ENCODE results near the gene HES3.
"Not testable (repeated sequence)": the region's sequence is repeated elsewhere in the genome, so short reads cannot be mapped to it uniquely, and the experiment has no call there.

Gene HES3

DNA sequence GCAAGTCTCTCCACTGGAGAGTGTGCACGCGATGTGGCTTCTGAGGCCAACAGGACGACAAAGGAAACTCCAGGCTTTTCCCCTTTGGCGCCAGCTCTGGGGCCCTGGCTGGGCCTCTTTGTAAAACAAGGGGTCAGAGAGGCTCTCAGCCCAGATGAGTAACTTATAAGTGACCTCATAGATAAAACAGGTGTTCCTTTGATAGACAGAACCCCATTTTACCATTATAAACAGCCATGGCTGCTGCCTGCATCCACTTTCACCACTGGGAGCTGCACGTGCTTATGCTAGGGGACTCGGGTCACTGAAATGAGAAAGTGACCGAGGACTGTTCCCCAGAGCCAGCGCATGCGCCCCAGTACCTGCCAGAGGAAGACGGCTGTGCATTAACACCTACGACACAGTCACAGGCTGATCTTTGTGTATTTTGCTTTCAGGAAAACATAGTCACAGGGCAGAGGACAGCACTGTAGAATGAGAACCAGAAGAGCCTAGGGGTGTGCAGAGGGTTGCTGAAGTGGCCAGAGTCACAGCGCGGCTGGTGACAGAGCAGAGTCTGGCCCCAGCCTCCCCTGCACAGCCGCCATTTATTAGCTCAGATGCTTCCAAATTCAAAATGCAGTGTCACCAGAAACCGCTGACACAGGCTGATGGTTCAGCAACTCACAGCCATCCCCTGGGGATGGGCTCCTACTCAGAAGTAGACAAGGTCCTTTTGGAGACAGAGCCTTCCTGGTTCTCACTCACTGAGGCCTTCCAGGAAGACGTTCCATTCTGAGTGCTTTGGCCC, 25.4 kb upstream of the HES3 start:
- H3K4me3 ChIP-seq (ENCODE audit: low read depth, low read length): no peak overlapping the region
- DNase-seq: no peak
- peaks cover 19% of the 10 kb centered on the region for H3K36me3 ChIP-seq
- H3K9me3 ChIP-seq (ENCODE audit: severe bottlenecking): no peaks in the 10 kb centered on the region
- TF ChIP-seq, protein P1, sequence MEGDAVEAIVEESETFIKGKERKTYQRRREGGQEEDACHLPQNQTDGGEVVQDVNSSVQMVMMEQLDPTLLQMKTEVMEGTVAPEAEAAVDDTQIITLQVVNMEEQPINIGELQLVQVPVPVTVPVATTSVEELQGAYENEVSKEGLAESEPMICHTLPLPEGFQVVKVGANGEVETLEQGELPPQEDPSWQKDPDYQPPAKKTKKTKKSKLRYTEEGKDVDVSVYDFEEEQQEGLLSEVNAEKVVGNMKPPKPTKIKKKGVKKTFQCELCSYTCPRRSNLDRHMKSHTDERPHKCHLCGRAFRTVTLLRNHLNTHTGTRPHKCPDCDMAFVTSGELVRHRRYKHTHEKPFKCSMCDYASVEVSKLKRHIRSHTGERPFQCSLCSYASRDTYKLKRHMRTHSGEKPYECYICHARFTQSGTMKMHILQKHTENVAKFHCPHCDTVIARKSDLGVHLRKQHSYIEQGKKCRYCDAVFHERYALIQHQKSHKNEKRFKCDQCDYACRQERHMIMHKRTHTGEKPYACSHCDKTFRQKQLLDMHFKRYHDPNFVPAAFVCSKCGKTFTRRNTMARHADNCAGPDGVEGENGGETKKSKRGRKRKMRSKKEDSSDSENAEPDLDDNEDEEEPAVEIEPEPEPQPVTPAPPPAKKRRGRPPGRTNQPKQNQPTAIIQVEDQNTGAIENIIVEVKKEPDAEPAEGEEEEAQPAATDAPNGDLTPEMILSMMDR (IDR thresholded peaks at IDR 0.05; ENCODE audit: low read depth, low read length): no peak
- no peak overlapping the region for H3K27ac ChIP-seq
- H3K27me3 ChIP-seq (ENCODE audit: insufficient read depth, low read depth, severe bottlenecking): no peaks in the 10 kb centered on the region

DNA sequence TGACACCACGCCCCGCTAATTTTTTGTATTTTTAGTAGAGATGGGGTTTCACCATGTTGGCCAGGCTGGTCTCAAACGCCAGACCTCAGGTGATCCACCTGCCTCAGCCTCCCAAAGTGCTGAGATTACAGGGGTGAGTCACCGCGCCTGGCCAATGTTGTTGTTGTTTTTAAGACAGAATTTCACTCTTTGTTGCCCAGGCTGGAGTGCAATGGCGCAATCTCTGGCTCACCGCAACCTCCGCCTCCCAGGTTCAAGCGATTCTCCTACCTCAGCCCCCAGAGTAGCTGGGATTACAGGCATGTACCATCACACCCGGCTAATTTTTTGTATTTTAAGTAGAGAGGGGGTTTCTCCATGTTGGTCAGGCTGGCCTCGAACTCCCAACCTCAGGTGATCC, 24.3 kb upstream of the HES3 start:
- not testable (repeated sequence) for DNase-seq; H3K27me3 ChIP-seq (ENCODE audit: insufficient read depth, low read depth, severe bottlenecking); H3K9me3 ChIP-seq (ENCODE audit: severe bottlenecking); H3K4me3 ChIP-seq (ENCODE audit: low read depth, low read length); H3K27ac ChIP-seq
- peaks cover 30% of the 10 kb centered on the region for H3K36me3 ChIP-seq

DNA sequence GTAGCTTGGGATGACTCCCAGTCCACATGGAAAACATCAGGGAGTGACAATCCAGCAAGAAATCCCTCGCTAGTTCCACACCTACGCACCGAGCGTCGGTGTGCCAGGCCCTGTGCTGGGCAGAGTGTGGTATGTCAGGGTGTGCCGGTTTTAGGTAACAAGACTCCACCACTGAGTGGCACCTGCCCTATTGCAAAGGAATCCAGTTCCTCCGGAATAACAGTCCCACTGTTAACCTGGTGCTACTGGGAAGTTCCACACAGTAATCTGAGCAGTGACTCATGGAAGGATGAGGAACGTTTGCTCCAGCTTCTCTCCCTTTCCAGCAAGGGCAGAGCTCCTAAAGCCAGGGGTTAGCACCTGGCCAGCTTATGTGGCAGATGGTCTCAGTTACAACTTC, 23.7 kb upstream of the HES3 start:
- no peak for DNase-seq
- TF ChIP-seq, protein P1 (IDR thresholded peaks at IDR 0.05; ENCODE audit: low read depth, low read length): no peak
- Histone ChIP-seq H3K27ac (no peak overlapping the region), H3K4me3 (ENCODE audit: low read depth, low read length) (no peak overlapping the region), H3K9me3 (ENCODE audit: severe bottlenecking) (no peaks in the 10 kb centered on the region), H3K36me3 (peaks cover 36% of the 10 kb centered on the region), H3K27me3 (ENCODE audit: insufficient read depth, low read depth, severe bottlenecking) (no peaks in the 10 kb centered on the region)

DNA sequence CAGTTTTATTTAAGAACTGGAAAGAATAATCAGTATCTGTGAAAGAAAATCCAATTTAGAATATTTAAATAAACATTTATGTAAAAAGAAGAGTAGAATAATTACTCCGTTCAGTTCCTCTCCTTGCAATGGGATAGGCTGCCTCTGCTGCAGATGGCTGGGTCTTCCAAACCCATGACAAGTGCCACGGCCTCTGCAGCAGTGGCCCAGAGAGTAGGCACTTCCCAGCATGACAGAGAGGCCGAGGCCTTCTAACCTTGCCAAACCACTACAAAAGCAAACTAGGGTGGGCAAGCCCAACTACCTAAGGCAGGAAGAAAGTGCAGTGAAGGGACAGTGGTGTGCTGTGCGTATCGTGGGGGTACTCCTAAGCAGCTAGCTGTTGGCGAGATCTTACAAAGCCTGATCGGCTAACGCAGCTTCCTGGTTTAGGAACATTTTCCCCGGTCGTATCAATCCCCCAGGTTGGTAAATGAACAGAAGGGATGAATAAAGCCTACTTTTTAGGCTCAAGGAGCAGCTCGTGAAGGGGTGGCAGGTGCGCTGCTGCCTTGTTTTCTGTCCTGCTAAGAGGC, 22.7 kb upstream of the HES3 start:
- Histone ChIP-seq H3K36me3 (peaks cover 43% of the 10 kb centered on the region), H3K9me3 (ENCODE audit: severe bottlenecking) (no peaks in the 10 kb centered on the region), H3K27ac (peak overlapping the region; percentile 40), H3K27me3 (ENCODE audit: insufficient read depth, low read depth, severe bottlenecking) (no peaks in the 10 kb centered on the region), H3K4me3 (ENCODE audit: low read depth, low read length) (no peak overlapping the region)
- TF ChIP-seq, protein P1 (IDR thresholded peaks at IDR 0.05; ENCODE audit: low read depth, low read length): no peak
- DNase-seq: no peak

DNA sequence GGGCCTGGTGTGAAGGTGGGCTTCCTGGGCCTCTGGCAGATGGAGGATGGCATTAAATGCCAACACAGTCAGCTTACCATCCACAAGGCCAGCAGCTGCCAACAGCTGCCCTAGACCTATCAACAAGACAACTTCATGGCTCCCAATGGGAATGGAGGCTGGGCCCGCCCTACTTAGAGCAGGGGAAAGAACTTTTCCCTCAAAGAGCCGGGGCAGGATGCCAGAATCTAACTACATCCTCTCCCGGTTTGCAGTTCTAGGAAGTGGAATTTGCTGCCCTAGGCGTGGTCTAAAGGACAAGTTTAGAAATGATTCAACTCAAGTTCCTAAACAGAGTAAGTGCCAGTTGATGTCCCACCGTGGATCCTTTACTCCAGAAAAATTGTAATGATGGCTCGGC, 21.3 kb upstream of the HES3 start:
- no peak overlapping the region for H3K27ac ChIP-seq
- TF ChIP-seq, protein P1 (IDR thresholded peaks at IDR 0.05; ENCODE audit: low read depth, low read length): no peak
- no peak for DNase-seq
- no peak overlapping the region for H3K4me3 ChIP-seq (ENCODE audit: low read depth, low read length)
- H3K36me3 ChIP-seq: peaks cover 55% of the 10 kb centered on the region
- H3K27me3 ChIP-seq (ENCODE audit: insufficient read depth, low read depth, severe bottlenecking): no peaks in the 10 kb centered on the region
- no peaks in the 10 kb centered on the region for H3K9me3 ChIP-seq (ENCODE audit: severe bottlenecking)

DNA sequence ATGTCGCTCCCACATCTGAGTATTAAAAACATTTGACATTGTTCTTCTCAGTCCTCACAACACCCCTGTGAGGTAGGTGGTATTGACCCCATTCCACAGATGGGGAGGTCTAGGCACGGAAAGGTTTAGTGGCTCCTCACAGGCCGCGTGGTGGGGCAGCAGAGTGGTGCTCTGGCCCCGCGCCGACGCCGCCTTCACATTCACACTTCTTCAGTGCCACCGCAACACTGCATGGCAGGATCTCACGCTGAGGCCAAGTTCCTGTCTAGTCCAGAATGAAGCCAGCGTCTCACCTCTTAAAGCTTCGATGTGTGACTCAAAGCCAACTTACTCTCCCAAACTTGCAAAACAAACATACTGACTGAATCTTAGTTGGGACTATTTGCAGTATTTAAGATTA, 20.4 kb upstream of the HES3 start:
- TF ChIP-seq, protein P1 (IDR thresholded peaks at IDR 0.05; ENCODE audit: low read depth, low read length): no peak
- Histone ChIP-seq H3K27ac (no peak overlapping the region), H3K36me3 (peaks cover 63% of the 10 kb centered on the region), H3K4me3 (ENCODE audit: low read depth, low read length) (no peak overlapping the region), H3K9me3 (ENCODE audit: severe bottlenecking) (no peaks in the 10 kb centered on the region), H3K27me3 (ENCODE audit: insufficient read depth, low read depth, severe bottlenecking) (no peaks in the 10 kb centered on the region)
- no peak for DNase-seq
